Activated CD4-positive, alpha-beta memory T cell treated with anti-CD3 and anti-CD28 coated beads, Interleukin-2, amount 10 ng/mL, durations not matched to agents 7 days and 5 days (primary cell): ENCODE data around the gene KCNE3. TPM values are rescaled to one million over a fixed set of nuclear protein-coding genes. Genes with fewer than 3 reads are reported as not detected.

Experiments used
- CTCF ChIA-PET: fragments of 350-600 bp; sonication (Branson Sonifier 250); formaldehyde crosslinking; loops from one replicate; lab custom pipeline; 2021; ENCODE audit warnings: antibody characterized with exemption, inconsistent platforms; lab: Charles Lee
- POLR2A ChIA-PET: fragments of 350-600 bp; sonication (Branson Sonifier 250); formaldehyde crosslinking; loops from one replicate; lab custom pipeline; 2021; ENCODE audit warnings: antibody characterized with exemption; lab: Charles Lee
- DNase-seq: peaks from one replicate; pipeline ENCODE4 v3.0.0-alpha.2; 2020
- H3K27ac Mint-ChIP-seq: one replicate; pipeline ENCODE4 v1.8.0; 2021; ENCODE audit warnings: mild to moderate bottlenecking, mixed read lengths
- H3K27me3 Mint-ChIP-seq: one replicate; pipeline ENCODE4 v1.8.0; 2021; ENCODE audit warnings: mixed read lengths
- H3K36me3 Mint-ChIP-seq: one replicate; pipeline ENCODE4 v1.8.0; 2021; ENCODE audit warnings: low read depth, mixed read lengths
- H3K4me1 Mint-ChIP-seq: one replicate; pipeline ENCODE4 v1.8.0; 2021; ENCODE audit warnings: mixed read lengths
- H3K4me3 Mint-ChIP-seq: one replicate; pipeline ENCODE4 v1.8.0; 2021; ENCODE audit warnings: mild to moderate bottlenecking, mixed read lengths
- H3K9me3 Mint-ChIP-seq: one replicate; pipeline ENCODE4 v1.8.0; 2021; ENCODE audit warnings: mixed read lengths
- total RNA-seq, 2 experiments: library from RNA; stranded (reverse); gene quantifications; one replicate each; pipeline ENCODE4 v1.2.3, GENCODE V29; 2021

KCNE3 gene
- total RNA-seq, 2 experiments from 2014 or later, result not detected

DNA sequence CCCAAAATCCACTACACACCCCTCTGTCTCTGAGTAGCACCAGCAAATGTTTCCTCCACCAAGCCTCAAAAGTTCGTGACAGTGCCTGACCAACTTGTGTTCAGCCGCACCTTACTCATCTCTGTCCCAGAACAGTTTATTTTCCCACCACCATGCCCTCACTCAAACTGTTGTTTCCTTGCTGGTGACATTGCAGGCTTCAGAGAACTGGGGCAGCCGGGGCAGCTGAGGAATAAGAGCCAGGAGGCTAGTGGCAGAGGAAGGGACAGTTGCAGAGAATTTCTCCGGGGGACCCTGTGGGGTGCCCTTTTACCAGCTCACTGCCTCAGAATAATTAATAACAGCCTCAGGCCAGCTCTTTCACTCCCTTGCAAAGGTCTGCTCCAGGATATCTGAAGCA lies 709 bp upstream of the KCNE3 start:
- H3K9me3 Mint-ChIP-seq, result no peaks in the 10 kb centered on the region
- CTCF ChIA-PET, result no interaction called here

DNA sequence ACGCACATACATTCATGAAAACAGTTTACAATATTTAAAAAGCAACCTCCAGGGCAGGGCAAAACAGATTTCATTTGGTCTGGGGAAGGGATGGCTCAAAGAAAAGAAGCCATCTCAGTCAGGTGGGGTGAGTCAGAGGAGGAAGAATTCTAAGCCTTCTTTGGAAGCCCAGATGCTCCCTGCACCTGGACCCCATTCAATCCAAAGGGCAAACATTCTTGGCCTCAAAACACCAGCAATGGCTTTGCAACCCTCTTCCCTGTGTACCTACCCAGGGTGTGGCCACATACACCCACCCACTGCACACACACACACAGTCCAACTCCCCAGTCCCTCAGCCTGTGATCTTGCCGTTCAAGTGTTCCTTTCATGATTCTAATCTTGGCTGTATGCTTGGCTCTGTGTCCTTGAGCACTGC lies 2.0 kb downstream of the KCNE3 start:
- no peak for DNase-seq
- ChIA-PET POLR2A (no interaction called here), CTCF (no interaction called here)
- Mint-ChIP-seq H3K9me3 (no peaks in the 10 kb centered on the region), H3K4me3 (no peak overlapping the region), H3K36me3 (no peaks in the 10 kb centered on the region), H3K4me1 (peaks cover 7% of the 10 kb centered on the region), H3K27me3 (peaks cover 37% of the 10 kb centered on the region), H3K27ac (no peak overlapping the region)

More for the DNA sequence above, 709 bp upstream of the KCNE3 start:
- Mint-ChIP-seq H3K4me3 (no peak overlapping the region), H3K36me3 (no peaks in the 10 kb centered on the region), H3K27ac (no peak overlapping the region), H3K27me3 (peaks cover 37% of the 10 kb centered on the region), H3K4me1 (peaks cover 16% of the 10 kb centered on the region)
- POLR2A ChIA-PET, result no interaction called here
- DNase-seq, result no peak

DNA sequence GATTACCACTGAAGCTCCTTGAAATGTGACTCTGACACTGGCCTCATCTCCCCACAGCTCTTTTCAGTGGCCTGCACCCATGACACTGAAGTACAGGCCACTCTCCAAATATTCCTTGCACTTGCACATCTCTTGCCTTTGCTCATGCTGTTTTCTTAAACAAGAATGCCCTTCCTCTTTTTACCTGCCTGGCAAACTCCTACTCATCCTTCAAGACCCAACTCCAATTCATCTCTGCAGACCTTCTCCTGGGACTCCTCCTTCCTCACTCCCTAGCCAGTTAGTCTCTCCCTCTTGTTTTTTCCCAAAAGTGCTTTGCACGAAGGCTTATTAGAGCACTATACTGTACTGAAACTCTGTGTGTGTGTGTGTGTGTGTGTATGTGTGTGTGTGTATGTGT lies 2.6 kb downstream of the KCNE3 start:
- POLR2A ChIA-PET, result no interaction called here
- CTCF ChIA-PET, result interaction anchor here (1.2 to 1.7 kb wide), 2 partner anchors 11 to 209 kb away, joined by 3 to 11 read pairs; no protein-coding TSS in a partner anchor
- Mint-ChIP-seq H3K9me3 (no peaks in the 10 kb centered on the region), H3K27ac (no peak overlapping the region), H3K36me3 (no peaks in the 10 kb centered on the region), H3K27me3 (peaks cover 37% of the 10 kb centered on the region), H3K4me3 (no peak overlapping the region), H3K4me1 (peaks cover 7% of the 10 kb centered on the region)
- no peak for DNase-seq

DNA sequence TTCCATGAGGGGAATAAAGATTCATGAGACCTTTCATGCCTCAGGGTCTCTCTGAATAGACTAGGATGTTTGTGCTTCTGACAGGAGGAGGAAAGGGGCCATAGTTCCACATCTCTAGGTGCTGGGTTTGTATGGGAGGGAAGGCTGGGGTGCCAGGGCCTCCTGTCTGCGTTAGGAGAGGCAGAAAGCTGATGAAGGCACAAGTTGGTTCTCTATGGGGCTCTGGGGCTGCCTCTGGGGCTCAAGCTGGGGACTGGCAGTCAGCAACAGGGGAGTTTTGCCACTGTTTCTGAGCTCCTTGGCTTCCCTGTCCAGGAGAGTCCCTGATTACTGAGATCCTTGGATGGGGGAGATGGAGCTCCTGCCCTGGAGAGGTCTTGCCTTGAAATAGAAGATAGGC lies 4.1 kb downstream of the KCNE3 start:
- no peak for DNase-seq
- Mint-ChIP-seq H3K27ac (no peak overlapping the region), H3K36me3 (no peaks in the 10 kb centered on the region), H3K9me3 (no peaks in the 10 kb centered on the region), H3K4me3 (no peak overlapping the region), H3K27me3 (peaks cover 30% of the 10 kb centered on the region), H3K4me1 (peaks cover 5% of the 10 kb centered on the region)
- POLR2A ChIA-PET, result no interaction called here
- CTCF ChIA-PET, result interaction anchor here (1.2 to 2.7 kb wide), 3 partner anchors 10 to 207 kb away, joined by 3 to 14 read pairs (median 11); no protein-coding TSS in a partner anchor

DNA sequence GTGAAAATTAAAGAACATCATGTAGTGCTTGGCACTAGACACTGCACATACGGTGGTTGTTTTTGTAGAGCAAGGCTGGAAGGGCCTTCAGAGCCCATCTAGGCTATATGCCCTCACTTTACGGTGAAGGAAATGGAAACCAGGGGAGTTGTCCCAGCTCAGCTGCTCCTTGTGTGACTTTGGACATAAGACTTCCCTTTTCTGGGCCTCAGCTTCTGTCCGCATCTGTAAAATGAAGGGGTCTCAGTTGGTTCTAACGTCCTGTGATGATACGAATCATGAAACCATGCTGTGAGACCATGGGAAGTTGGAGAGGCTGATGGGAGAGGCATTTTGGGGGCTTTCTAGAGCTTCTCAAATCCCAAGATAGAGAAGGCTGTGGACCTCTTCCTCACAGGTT lies 4.7 kb downstream of the KCNE3 start:
- POLR2A ChIA-PET, result interaction anchor here (0.8 kb wide), 1 partner anchor 31 kb away, joined by 3 read pairs; the partner anchor contains the start of gene LIPT2

DNA sequence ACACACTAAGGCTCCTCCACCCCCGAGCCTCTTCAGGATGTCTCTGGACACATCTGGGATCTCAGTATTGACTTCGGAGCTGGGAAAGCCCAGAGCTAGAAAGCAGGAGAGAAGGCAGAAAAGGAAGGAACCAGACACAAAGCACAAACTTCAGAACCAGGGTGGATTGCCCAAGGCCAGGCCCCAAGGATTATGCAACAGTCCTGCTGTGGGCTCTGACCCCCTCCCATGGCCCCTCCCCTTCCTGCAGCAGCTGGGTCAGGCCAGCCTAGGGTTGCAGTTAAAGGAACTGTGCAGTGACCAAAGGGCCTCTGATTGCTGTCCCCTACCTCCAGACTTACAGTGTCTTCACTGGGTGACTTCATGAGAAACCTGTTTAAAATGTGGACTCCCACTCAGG lies 5.3 kb downstream of the KCNE3 start:
- peaks cover 23% of the 10 kb centered on the region for H3K27me3 Mint-ChIP-seq
- no peaks in the 10 kb centered on the region for H3K36me3 Mint-ChIP-seq
- no peaks in the 10 kb centered on the region for H3K4me1 Mint-ChIP-seq
- CTCF ChIA-PET, result interaction anchor here (2.7 kb wide), 1 partner anchor 12 kb away, joined by 14 read pairs; no protein-coding TSS in a partner anchor
- H3K4me3 Mint-ChIP-seq, result no peak overlapping the region
- no peaks in the 10 kb centered on the region for H3K9me3 Mint-ChIP-seq
- no peak overlapping the region for H3K27ac Mint-ChIP-seq
- no peak for DNase-seq
- POLR2A ChIA-PET, result interaction anchor here (0.8 kb wide), 1 partner anchor 32 kb away, joined by 3 read pairs; the partner anchor contains the start of gene LIPT2

More for the DNA sequence above, 4.7 kb downstream of the KCNE3 start:
- H3K4me1 Mint-ChIP-seq, result peaks cover 1% of the 10 kb centered on the region
- H3K27ac Mint-ChIP-seq, result no peak overlapping the region
- H3K27me3 Mint-ChIP-seq, result peaks cover 24% of the 10 kb centered on the region
- no peak for DNase-seq
- no peaks in the 10 kb centered on the region for H3K36me3 Mint-ChIP-seq
- no peaks in the 10 kb centered on the region for H3K9me3 Mint-ChIP-seq
- H3K4me3 Mint-ChIP-seq, result no peak overlapping the region
- CTCF ChIA-PET, result interaction anchor here (2.7 kb wide), 1 partner anchor 13 kb away, joined by 14 read pairs; no protein-coding TSS in a partner anchor

DNA sequence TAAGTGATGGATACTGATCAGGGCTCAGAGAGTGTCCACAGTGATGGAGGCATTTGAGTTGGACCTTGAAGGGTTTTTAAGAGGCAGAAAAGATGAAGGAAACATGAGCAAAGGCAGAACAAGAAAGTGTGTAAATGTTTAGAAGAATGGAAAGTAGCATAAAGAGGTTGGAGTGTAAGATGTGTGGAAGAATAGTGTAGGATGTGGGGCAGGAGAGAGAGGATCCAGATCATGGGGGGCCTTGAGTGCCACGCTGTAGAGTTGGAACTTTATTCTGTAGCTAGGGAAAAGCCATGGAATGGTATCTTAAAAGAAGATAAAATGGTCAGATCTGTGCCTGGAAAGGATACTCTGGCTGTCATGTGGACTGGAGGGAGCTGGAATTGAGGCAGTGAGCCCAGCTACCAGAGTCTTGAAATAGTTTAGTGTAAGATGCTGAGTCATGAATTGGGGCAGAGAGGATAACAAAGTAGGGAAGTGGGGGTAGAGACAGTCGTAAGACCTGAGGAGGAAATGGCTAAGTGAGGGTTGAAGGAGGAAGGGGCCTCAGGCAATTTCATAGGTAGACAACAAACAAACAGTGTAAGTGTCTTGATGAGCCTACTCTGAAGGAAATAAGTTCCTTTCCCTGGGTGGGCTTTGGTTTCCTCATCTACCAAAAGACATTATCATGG lies 6.7 kb downstream of the KCNE3 start:
- Mint-ChIP-seq H3K4me1 (no peaks in the 10 kb centered on the region), H3K27me3 (peaks cover 11% of the 10 kb centered on the region), H3K36me3 (no peaks in the 10 kb centered on the region), H3K27ac (no peak overlapping the region), H3K4me3 (no peak overlapping the region), H3K9me3 (no peaks in the 10 kb centered on the region)
- ChIA-PET POLR2A (no interaction called here), CTCF (interaction anchor here (0.6 kb wide), 1 partner anchor 146 kb away, joined by 3 read pairs; no protein-coding TSS in a partner anchor)
- no peak for DNase-seq

DNA sequence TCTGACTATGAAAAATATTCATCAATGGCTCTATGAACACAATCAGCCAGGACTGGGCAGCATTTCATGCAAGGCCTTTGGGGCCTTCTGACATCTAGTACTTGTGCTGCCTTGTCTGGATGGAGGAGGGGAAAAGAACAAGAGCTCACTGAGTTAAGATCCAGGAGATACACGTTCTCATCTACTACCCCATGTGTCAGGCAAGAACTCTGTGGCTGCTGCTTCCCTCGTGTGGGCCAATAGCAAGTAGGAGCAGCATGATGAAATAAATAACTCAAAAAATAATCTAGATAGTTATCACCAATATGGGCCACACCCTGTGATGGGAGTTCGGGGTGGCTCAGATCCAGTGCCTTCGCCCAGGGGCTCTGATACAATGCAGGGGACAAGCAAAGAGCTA lies 7.3 kb downstream of the KCNE3 start:
- no peak for DNase-seq
- Mint-ChIP-seq H3K4me3 (no peak overlapping the region), H3K27me3 (peaks cover 7% of the 10 kb centered on the region), H3K27ac (no peak overlapping the region), H3K36me3 (no peaks in the 10 kb centered on the region), H3K4me1 (no peaks in the 10 kb centered on the region), H3K9me3 (no peaks in the 10 kb centered on the region)
- CTCF ChIA-PET, result interaction anchor here (0.6 kb wide), 1 partner anchor 147 kb away, joined by 3 read pairs; no protein-coding TSS in a partner anchor
- POLR2A ChIA-PET, result no interaction called here

DNA sequence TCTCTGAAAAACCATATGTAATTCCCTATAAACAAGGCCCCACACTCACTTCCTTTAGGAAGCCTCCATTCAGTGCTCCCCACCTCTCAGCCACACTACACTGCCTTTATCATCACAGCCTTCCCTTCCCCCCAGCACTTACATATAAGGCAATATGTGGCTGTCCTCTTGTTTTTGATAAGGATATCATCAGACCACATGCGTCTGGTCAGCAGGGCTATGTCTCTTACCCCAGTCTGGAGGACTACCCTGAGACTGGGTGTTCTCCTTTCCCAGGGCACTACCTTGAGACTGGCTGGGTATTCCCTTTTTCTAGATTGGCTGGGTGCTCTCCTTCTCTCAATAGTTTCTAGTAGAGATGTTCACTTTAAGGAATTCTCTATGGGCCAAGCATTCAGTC lies 7.8 kb downstream of the KCNE3 start:
- no peak overlapping the region for H3K4me3 Mint-ChIP-seq
- H3K36me3 Mint-ChIP-seq, result no peaks in the 10 kb centered on the region
- ChIA-PET CTCF (no interaction called here), POLR2A (no interaction called here)
- H3K27me3 Mint-ChIP-seq, result peaks cover 2% of the 10 kb centered on the region
- no peaks in the 10 kb centered on the region for H3K4me1 Mint-ChIP-seq
- no peaks in the 10 kb centered on the region for H3K9me3 Mint-ChIP-seq
- H3K27ac Mint-ChIP-seq, result no peak overlapping the region
- DNase-seq, result no peak

DNA sequence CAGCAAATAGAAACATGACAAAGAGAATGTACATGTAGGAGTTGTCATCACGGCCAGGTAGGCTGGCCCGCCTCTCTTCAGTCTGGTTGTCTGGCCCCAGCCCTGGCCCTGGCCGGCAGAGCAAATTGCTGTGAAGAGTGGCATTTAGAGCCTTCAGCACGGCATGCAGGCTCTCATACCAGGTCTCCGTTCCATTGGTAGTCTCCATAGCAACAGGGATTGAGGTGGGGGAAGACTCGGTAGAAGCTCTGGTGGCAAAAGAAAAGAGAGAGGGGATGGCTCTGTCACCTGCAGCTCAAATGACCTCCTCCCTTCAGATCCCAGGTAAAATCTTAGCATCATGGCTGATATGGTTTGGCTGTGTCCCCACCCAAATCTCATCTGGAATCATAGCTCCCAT lies 10.0 kb downstream of the KCNE3 start:
- H3K27ac Mint-ChIP-seq, result no peak overlapping the region
- H3K4me3 Mint-ChIP-seq, result no peak overlapping the region
- POLR2A ChIA-PET, result no interaction called here
- DNase-seq, result no peak
- H3K9me3 Mint-ChIP-seq, result no peaks in the 10 kb centered on the region
- no peaks in the 10 kb centered on the region for H3K36me3 Mint-ChIP-seq
- CTCF ChIA-PET, result interaction anchor here (1.0 to 1.6 kb wide), 2 partner anchors 8 to 114 kb away, joined by 4 to 8 read pairs; no protein-coding TSS in a partner anchor
- peaks cover 3% of the 10 kb centered on the region for H3K27me3 Mint-ChIP-seq
- no peaks in the 10 kb centered on the region for H3K4me1 Mint-ChIP-seq

DNA sequence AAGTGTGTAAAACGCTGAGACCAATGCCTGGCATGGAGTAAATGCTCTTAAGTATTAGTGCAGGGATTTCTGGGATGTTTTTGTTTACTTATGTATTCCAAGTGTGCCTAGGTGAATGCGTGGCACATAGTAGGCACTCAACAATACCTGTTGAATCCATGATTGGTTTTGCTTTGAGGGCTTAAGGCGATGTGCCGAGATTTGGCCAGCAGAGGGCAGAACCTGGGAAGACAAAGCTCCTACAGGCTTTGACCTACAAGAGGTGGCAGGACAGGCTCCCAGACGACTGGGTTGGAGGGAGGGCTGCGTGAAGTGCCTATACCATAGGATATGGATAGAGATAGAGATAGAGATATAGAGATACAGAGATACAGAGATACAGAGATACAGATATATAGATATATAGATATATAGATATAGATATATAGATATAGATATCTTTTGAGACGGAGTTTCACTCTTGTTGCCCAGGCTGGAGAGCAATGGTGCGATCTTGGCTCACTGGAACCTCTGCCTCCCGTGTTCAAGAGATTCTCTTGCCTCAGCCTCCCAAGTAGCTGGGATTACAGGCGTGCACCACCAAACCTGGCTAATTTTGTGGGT lies 13.9 kb downstream of the KCNE3 start:
- H3K9me3 Mint-ChIP-seq, result no peaks in the 10 kb centered on the region

DNA sequence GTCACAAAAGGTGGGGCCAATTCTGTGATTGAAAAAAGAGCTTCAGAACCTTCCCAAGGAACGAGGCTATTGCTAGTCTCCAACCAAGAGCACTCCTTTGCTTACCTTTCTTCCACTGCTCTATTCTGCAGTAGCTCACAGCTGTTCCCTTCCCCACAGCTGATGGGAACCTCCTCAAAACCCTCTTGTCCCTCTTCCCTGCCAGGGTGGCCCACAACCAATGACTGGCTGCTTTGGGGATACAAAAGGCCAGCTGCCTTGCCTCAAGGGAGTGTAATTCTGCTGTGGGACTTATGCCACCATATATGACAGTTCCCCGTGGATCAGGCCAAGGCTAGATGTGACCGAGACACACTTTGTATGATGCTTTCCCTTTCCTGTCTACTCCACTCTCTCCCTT lies 15.0 kb downstream of the KCNE3 start:
- Mint-ChIP-seq H3K9me3 (no peaks in the 10 kb centered on the region), H3K27me3 (peaks cover 11% of the 10 kb centered on the region), H3K27ac (no peak overlapping the region), H3K4me1 (peaks cover 2% of the 10 kb centered on the region), H3K36me3 (no peaks in the 10 kb centered on the region), H3K4me3 (no peak overlapping the region)
- CTCF ChIA-PET, result interaction anchor here (0.7 to 5.1 kb wide), 12 partner anchors 8 to 290 kb away, joined by 3 to 50 read pairs (median 8); partner anchors contain the start of gene LIPT2
- no peak for DNase-seq
- POLR2A ChIA-PET, result no interaction called here

More for the DNA sequence above, 13.9 kb downstream of the KCNE3 start:
- peak; percentile 67 for DNase-seq
- Mint-ChIP-seq H3K4me1 (peaks cover 2% of the 10 kb centered on the region), H3K36me3 (no peaks in the 10 kb centered on the region), H3K27me3 (peaks cover 11% of the 10 kb centered on the region), H3K4me3 (no peak overlapping the region), H3K27ac (no peak overlapping the region)
- ChIA-PET CTCF (interaction anchor here (0.6 to 5.1 kb wide), 18 partner anchors 9 to 417 kb away, joined by 3 to 50 read pairs (median 4); partner anchors contain the start of genes LIPT2 and PGM2L1), POLR2A (interaction anchor here (1.2 kb wide), 1 partner anchor 40 kb away, joined by 7 read pairs; the partner anchor contains the start of gene LIPT2)

DNA sequence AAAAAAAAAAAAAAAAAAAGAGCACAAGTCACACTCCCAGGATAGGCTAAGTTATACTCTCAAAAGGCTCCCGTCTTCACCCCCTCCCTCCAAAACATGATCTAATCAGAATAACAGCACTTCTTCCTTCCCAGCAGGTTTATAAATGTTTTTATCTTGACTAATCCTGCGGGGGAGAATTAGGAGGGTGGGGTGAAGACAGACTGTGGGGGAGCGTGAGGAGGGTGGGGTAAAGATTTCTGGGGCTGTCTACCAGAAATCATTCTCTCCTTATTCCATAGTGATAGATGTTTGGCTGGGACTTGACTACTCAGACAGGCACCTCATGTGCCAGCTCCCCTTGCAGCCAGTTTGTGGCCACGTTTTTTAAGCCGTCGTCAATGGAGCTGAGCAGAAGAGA lies 17.0 kb downstream of the KCNE3 start:
- Mint-ChIP-seq H3K27ac (no peak overlapping the region), H3K36me3 (no peaks in the 10 kb centered on the region), H3K9me3 (no peaks in the 10 kb centered on the region), H3K4me1 (peaks cover 2% of the 10 kb centered on the region), H3K4me3 (no peak overlapping the region), H3K27me3 (peaks cover 11% of the 10 kb centered on the region)
- POLR2A ChIA-PET, result interaction anchor here (1.0 to 1.5 kb wide), 4 partner anchors 43 to 194 kb away, joined by 3 to 6 read pairs (median 4); partner anchors contain the start of genes LIPT2 and POLD3
- DNase-seq, result no peak
- CTCF ChIA-PET, result interaction anchor here (0.6 to 8.0 kb wide), 26 partner anchors 8 to 726 kb away, joined by 3 to 116 read pairs (median 4); partner anchors contain the start of gene LIPT2
